ENCODE data around the gene GIMAP5.

Gene GIMAP5

GRCh38 chr7:150716368-150716767, 20.9 kb upstream of the GIMAP5 start, which contains the start of gene GIMAP1:
GIMAP1 (plus strand) TSS chr7:150716613; CDS start chr7:150719048, 2,435 bp downstream.
- TF ChIP-seq CTCF (IDR thresholded peaks at IDR 0.05; ENCODE audit: low read depth, low read length, missing control alignments) = no peak
- no peak for DNase-seq (ENCODE audit: extremely low read depth, low read depth)
- H3K4me3 ChIP-seq (replicated peaks; ENCODE audit: low read depth, low read length) = no peak within 1 kb of the TSS

GRCh38 chr7:150716939-150717338, 20.3 kb upstream of the GIMAP5 start:
- no peak for TF ChIP-seq CTCF (IDR thresholded peaks at IDR 0.05; ENCODE audit: low read depth, low read length, missing control alignments)
- no peak overlapping the region for H3K4me3 ChIP-seq (replicated peaks; ENCODE audit: low read depth, low read length)
- no peak for DNase-seq (ENCODE audit: extremely low read depth, low read depth)

- H3K4me3 ChIP-seq (replicated peaks; ENCODE audit: low read depth, low read length) = no peak overlapping the region
- no peak for DNase-seq (ENCODE audit: extremely low read depth, low read depth)
- no peak for TF ChIP-seq CTCF (IDR thresholded peaks at IDR 0.05; ENCODE audit: low read depth, low read length, missing control alignments)
Observed at GRCh38 chr7:150717814-150718420, 19.3 kb upstream of the GIMAP5 start.

- TF ChIP-seq CTCF (IDR thresholded peaks at IDR 0.05; ENCODE audit: low read depth, low read length, missing control alignments) = no peak
- no peak for DNase-seq (ENCODE audit: extremely low read depth, low read depth)
- H3K4me3 ChIP-seq (replicated peaks; ENCODE audit: low read depth, low read length) = no peak overlapping the region
Observed at GRCh38 chr7:150719436-150719835, 17.8 kb upstream of the GIMAP5 start.

GRCh38 chr7:150719960-150720891, 17.0 kb upstream of the GIMAP5 start:
- TF ChIP-seq CTCF (IDR thresholded peaks at IDR 0.05; ENCODE audit: low read depth, low read length, missing control alignments) = no peak
- DNase-seq (ENCODE audit: extremely low read depth, low read depth) = no peak
- H3K4me3 ChIP-seq (replicated peaks; ENCODE audit: low read depth, low read length) = no peak overlapping the region

GRCh38 chr7:150721970-150722373, 15.2 kb upstream of the GIMAP5 start:
- H3K4me3 ChIP-seq (replicated peaks; ENCODE audit: low read depth, low read length) = no peak overlapping the region
- DNase-seq (ENCODE audit: extremely low read depth, low read depth) = no peak
- TF ChIP-seq CTCF (IDR thresholded peaks at IDR 0.05; ENCODE audit: low read depth, low read length, missing control alignments) = no peak
